ENCODE results near the gene HLF. TPM values are rescaled to one million over a fixed set of nuclear protein-coding genes. Genes with fewer than 3 reads are reported as not detected.

HLF gene
- total RNA-seq, 1 experiment from 2014 or later: not detected

DNA sequence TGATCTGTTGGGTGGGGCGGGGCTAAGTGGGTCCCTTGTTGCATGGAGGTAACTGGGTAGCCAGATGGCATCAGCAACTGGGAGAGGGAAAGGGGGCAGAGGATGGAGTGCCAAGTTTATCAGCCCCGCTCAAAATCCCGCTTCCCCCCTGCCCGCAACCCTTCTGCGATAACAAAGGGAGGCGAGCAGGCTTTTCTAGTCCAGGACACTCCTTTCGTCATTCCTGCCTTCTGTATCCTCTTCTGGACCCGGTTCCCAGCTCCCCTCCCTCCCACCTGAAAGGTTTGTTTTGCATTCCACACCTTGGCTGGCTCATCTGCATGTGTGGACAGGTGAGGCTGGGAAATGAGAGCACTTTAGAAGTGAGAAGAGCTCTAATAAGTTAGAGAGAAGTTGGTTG lies 53.3 kb downstream of the HLF start:
- POLR2A ChIA-PET (ENCODE audit: unreplicated experiment): no interaction called here
- H3K4me3 ChIP-seq: no peak overlapping the region
- no peaks in the 10 kb centered on the region for H4K20me1 ChIP-seq (ENCODE audit: insufficient read depth)

DNA sequence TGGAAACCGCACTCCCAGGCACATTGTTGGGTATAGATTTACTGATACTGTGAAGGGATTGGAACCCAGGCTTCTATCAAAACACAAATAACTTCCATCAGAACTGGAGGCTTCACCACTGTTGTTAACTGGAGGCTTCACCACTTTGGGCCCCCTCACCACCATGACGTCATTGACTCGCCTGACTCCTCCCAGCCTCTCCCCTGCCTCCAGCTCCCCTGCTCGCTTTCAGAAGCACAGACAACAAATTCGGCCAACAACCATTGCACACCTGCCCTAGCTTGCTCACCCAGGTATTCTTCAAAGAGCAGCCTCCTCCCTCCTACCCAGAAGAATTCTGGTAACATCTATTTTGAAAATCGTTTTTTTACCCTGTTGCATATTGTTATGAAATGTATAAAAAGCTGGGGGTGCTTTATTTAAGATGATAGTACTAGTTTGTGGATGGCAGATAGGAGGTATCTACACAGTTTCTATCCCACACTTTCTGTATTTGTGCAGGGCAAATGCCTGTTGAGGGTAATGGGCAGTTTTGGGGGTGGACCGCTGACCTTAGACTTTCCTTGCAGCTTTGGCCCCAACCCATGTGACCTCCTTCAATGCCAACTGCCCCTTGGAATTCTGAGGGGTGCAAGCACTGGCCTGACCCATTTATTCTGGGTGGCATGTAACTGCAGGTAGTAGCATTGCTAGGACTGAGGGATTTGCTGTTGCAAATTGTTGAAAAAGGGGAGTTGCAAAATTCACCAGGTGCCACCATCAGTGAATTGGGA lies 54.1 kb downstream of the HLF start:
- POLR2A ChIA-PET (ENCODE audit: unreplicated experiment): no interaction called here

More for the DNA sequence above, 53.3 kb downstream of the HLF start:
- Histone ChIP-seq H3F3A (ENCODE audit: insufficient read depth, low read depth) (no peaks in the 10 kb centered on the region), H3K4me1 (replicated peaks; ENCODE audit: insufficient read depth) (no peaks in the 10 kb centered on the region), H3K27me3 (ENCODE audit: insufficient read depth, low read depth) (peaks cover 23% of the 10 kb centered on the region), H3K4me2 (no peak overlapping the region), H3K27ac (no peak overlapping the region), H3K9me3 (ENCODE audit: insufficient read depth, low read depth) (no peaks in the 10 kb centered on the region), H2AFZ (no peak overlapping the region), H3K36me3 (ENCODE audit: low read depth) (no peaks in the 10 kb centered on the region), H3K79me2 (ENCODE audit: low read depth) (no peaks in the 10 kb centered on the region), H3K9me2 (ENCODE audit: insufficient read depth) (no peaks in the 10 kb centered on the region; the same call in 1 of the 2 replicates)
- no TSS peak for BruUV-seq (replicated peaks)
- CTCF ChIA-PET: interaction anchor here (0.6 kb wide), 1 partner anchor 11 kb away, joined by 6 read pairs; no protein-coding TSS in a partner anchor
- TF ChIP-seq, protein P1, sequence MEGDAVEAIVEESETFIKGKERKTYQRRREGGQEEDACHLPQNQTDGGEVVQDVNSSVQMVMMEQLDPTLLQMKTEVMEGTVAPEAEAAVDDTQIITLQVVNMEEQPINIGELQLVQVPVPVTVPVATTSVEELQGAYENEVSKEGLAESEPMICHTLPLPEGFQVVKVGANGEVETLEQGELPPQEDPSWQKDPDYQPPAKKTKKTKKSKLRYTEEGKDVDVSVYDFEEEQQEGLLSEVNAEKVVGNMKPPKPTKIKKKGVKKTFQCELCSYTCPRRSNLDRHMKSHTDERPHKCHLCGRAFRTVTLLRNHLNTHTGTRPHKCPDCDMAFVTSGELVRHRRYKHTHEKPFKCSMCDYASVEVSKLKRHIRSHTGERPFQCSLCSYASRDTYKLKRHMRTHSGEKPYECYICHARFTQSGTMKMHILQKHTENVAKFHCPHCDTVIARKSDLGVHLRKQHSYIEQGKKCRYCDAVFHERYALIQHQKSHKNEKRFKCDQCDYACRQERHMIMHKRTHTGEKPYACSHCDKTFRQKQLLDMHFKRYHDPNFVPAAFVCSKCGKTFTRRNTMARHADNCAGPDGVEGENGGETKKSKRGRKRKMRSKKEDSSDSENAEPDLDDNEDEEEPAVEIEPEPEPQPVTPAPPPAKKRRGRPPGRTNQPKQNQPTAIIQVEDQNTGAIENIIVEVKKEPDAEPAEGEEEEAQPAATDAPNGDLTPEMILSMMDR (conservative IDR thresholded peaks at IDR 0.05): no peak
- no peak for TF ChIP-seq EZH2 (IDR thresholded peaks at IDR 0.05; ENCODE audit: low read depth)
- intact Hi-C loops (cut with micrococcal nuclease; ENCODE audit: unreplicated experiment): no loop called here
- DNase-seq: no peak

DNA sequence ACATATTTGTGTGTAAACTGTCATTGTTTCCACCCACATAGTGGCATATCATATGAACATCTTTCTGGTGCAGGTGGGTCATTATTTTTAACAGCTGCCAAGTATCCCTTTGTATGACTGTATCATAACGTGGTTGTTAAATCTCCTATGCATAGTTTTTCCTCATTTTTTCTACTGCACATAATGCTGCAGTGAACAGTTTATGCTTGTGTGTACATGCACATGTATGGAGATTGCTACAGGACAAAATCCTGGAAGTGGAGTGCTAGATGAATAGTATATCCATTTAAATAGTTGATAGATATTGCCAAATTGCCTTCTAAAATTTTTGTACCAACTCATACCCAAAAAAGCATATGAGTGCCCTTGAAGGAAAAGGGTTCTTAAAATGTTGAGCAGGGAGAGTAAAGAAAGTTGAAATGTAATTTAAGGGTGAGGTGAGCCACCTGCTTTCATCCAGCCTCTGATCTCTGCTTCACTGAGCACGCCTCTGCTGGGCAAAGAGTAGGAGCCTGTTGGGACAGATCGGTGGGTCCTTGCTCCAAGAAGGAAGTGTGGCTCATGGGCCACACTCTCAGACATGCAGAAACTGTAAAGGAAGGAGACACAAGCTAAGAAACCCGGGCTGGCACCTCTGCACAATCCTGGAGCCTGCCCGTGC lies 55.3 kb downstream of the HLF start:
- ChIA-PET POLR2A (ENCODE audit: unreplicated experiment) (no interaction called here), CTCF (no interaction called here)
- Histone ChIP-seq H3K4me3 (no peak overlapping the region), H3K79me2 (ENCODE audit: low read depth) (no peaks in the 10 kb centered on the region), H2AFZ (no peak overlapping the region), H4K20me1 (ENCODE audit: insufficient read depth) (no peaks in the 10 kb centered on the region), H3K36me3 (ENCODE audit: low read depth) (no peaks in the 10 kb centered on the region), H3K9me3 (ENCODE audit: insufficient read depth, low read depth) (no peaks in the 10 kb centered on the region), H3K27me3 (ENCODE audit: insufficient read depth, low read depth) (peaks cover 15% of the 10 kb centered on the region; the same call in 1 of the 2 replicates), H3K27ac (no peak overlapping the region), H3F3A (ENCODE audit: insufficient read depth, low read depth) (no peaks in the 10 kb centered on the region), H3K4me1 (replicated peaks; ENCODE audit: insufficient read depth) (no peaks in the 10 kb centered on the region), H3K4me2 (no peak overlapping the region), H3K9me2 (ENCODE audit: insufficient read depth) (no peaks in the 10 kb centered on the region; the same call in 1 of the 2 replicates)
- no TSS peak for BruUV-seq (replicated peaks)
- TF ChIP-seq, protein P1 (conservative IDR thresholded peaks at IDR 0.05): no peak
- no peak for TF ChIP-seq EZH2 (IDR thresholded peaks at IDR 0.05; ENCODE audit: low read depth)
- intact Hi-C loops (cut with micrococcal nuclease; ENCODE audit: unreplicated experiment): no loop called here
- no peak for DNase-seq

More for the DNA sequence above, 54.1 kb downstream of the HLF start:
- H2AFZ ChIP-seq: no peak overlapping the region
- intact Hi-C loops (cut with micrococcal nuclease; ENCODE audit: unreplicated experiment): no loop called here
- H3K9me2 ChIP-seq (ENCODE audit: insufficient read depth): no peaks in the 10 kb centered on the region; the same call in 1 of the 2 replicates
- peaks cover 20% of the 10 kb centered on the region for H3K27me3 ChIP-seq (ENCODE audit: insufficient read depth, low read depth)
- H3K4me1 ChIP-seq (replicated peaks; ENCODE audit: insufficient read depth): no peaks in the 10 kb centered on the region
- H3K27ac ChIP-seq: no peak overlapping the region
- no peaks in the 10 kb centered on the region for H3K36me3 ChIP-seq (ENCODE audit: low read depth)
- H3K4me3 ChIP-seq: no peak overlapping the region
- DNase-seq: no peak
- TF ChIP-seq EZH2 (IDR thresholded peaks at IDR 0.05; ENCODE audit: low read depth): no peak
- TF ChIP-seq, protein P1 (conservative IDR thresholded peaks at IDR 0.05): no peak
- CTCF ChIA-PET: interaction anchor here (0.6 kb wide), 1 partner anchor 12 kb away, joined by 6 read pairs; no protein-coding TSS in a partner anchor
- H3K79me2 ChIP-seq (ENCODE audit: low read depth): no peaks in the 10 kb centered on the region
- H4K20me1 ChIP-seq (ENCODE audit: insufficient read depth): no peaks in the 10 kb centered on the region
- H3K9me3 ChIP-seq (ENCODE audit: insufficient read depth, low read depth): no peaks in the 10 kb centered on the region
- no TSS peak for BruUV-seq (replicated peaks)
- no peak overlapping the region for H3K4me2 ChIP-seq
- H3F3A ChIP-seq (ENCODE audit: insufficient read depth, low read depth): no peaks in the 10 kb centered on the region

Data from PC-9 (cell line).